HG03045 (cell line): ENCODE data around the gene TMEM225B.
"Not testable (repeated sequence)": the region's sequence is repeated elsewhere in the genome, so short reads cannot be mapped to it uniquely, and the experiment has no call there.

Experiments used
- ATAC-seq: cut with Tn5 transposase; IDR thresholded peaks from one replicate; pipeline ENCODE4 v1.9.1; 2021; ENCODE audit warnings: mild to moderate bottlenecking, moderate library complexity; ENCODE audit not compliant: unreplicated experiment

TMEM225B gene

GRCh38 chr7:99597762-99598501, at the start of gene TMEM225B:
Gene TMEM225B, plus strand, starts transcription at chr7:99598267. Its CDS starts 6,122 bp downstream, at chr7:99604389.
- ATAC-seq: no peak

- not testable (repeated sequence) for ATAC-seq
These were observed 48.5 kb upstream of the TMEM225B start for GRCh38 chr7:99549545-99549944.

- no peak for ATAC-seq
These were observed 46.7 kb upstream of the TMEM225B start for GRCh38 chr7:99551334-99551733.

- ATAC-seq: peak; percentile 91
These were observed 46.2 kb upstream of the TMEM225B start, which contains the start of gene FAM200A for GRCh38 chr7:99551767-99552463. Gene FAM200A, minus strand, starts transcription at chr7:99552114. Its CDS starts 3,707 bp downstream, at chr7:99548407.

- ATAC-seq: no peak
These were observed 45.0 kb upstream of the TMEM225B start for GRCh38 chr7:99553039-99553438.

- no peak for ATAC-seq
These were observed 43.1 kb upstream of the TMEM225B start for GRCh38 chr7:99554939-99555338.

GRCh38 chr7:99557196-99557607, 40.9 kb upstream of the TMEM225B start:
- ATAC-seq: no peak

- ATAC-seq: peak; percentile 45
These were observed 40.1 kb upstream of the TMEM225B start for GRCh38 chr7:99557940-99558305.

- peak; percentile 81 for ATAC-seq
These were observed 39.5 kb upstream of the TMEM225B start, which contains the start of gene ZNF655 for GRCh38 chr7:99558306-99559174. Gene ZNF655, plus strand, starts transcription at chr7:99558642. Its CDS starts 1,918 bp downstream, at chr7:99560560.

- no peak for ATAC-seq
These were observed 38.7 kb upstream of the TMEM225B start for GRCh38 chr7:99559175-99559915.

- no peak for ATAC-seq
These were observed 37.0 kb upstream of the TMEM225B start for GRCh38 chr7:99560834-99561736.

GRCh38 chr7:99561737-99562051, 36.4 kb upstream of the TMEM225B start:
- ATAC-seq: no peak

GRCh38 chr7:99562114-99562784, 35.8 kb upstream of the TMEM225B start:
- no peak for ATAC-seq

- ATAC-seq: no peak
These were observed 35.2 kb upstream of the TMEM225B start for GRCh38 chr7:99562832-99563231.

GRCh38 chr7:99563650-99564049, 34.4 kb upstream of the TMEM225B start:
- ATAC-seq: no peak

- not testable (repeated sequence) for ATAC-seq
These were observed 29.3 kb upstream of the TMEM225B start for GRCh38 chr7:99568770-99569169.

GRCh38 chr7:99571768-99572167, 26.3 kb upstream of the TMEM225B start:
- no peak for ATAC-seq

GRCh38 chr7:99573257-99573656, 24.8 kb upstream of the TMEM225B start:
- no peak for ATAC-seq

- ATAC-seq: no peak
These were observed 21.8 kb upstream of the TMEM225B start for GRCh38 chr7:99576251-99576650.
